HepG2 (cell line): Measurements from ENCODE around the gene CTU2. TPM values are rescaled to one million over a fixed set of nuclear protein-coding genes. Genes with fewer than 3 reads are reported as not detected.
A peak's percentile ranks its signal among the peaks of the same experiment; 100 is the strongest.

Source experiments
- ELK4 ChIP-seq: sonication (generic); formaldehyde crosslinking; IDR thresholded peaks from 2 replicates; pipeline ENCODE4 v1.9.0; 2021; ENCODE audit warnings: missing genetic modification reagents, borderline replicate concordance
- HES4 ChIP-seq: sonication (generic); formaldehyde crosslinking; IDR thresholded peaks from 2 replicates; pipeline ENCODE4 v1.9.0; 2021; ENCODE audit warnings: mild to moderate bottlenecking, missing genetic modification reagents, borderline replicate concordance
- HIC2 ChIP-seq: sonication (generic); formaldehyde crosslinking; IDR thresholded peaks from 2 replicates; pipeline ENCODE4 v1.9.0; 2022; ENCODE audit warnings: low read depth, missing genetic modification reagents
- HNRNPLL ChIP-seq: fragments of 200-400 bp; formaldehyde crosslinking; IDR thresholded peaks from 2 replicates; pipeline ENCODE4 v1.6.1; 2017; ENCODE audit warnings: mild to moderate bottlenecking, low read depth, low read length; ENCODE audit not compliant: poor library complexity, severe bottlenecking
- HOXA3 ChIP-seq: sonication (generic); formaldehyde crosslinking; IDR thresholded peaks from 2 replicates; pipeline ENCODE4 v1.5.0; 2020; ENCODE audit warnings: missing genetic modification reagents
- HOXD1 ChIP-seq: sonication (generic); formaldehyde crosslinking; IDR thresholded peaks from 2 replicates; pipeline ENCODE4 v1.5.0; 2020; ENCODE audit warnings: missing genetic modification reagents
- MEIS1 ChIP-seq: sonication (generic); formaldehyde crosslinking; IDR thresholded peaks from 2 replicates; pipeline ENCODE4 v1.9.0; 2021; ENCODE audit warnings: mild to moderate bottlenecking, missing genetic modification reagents, moderate library complexity, borderline replicate concordance
- NAIF1 ChIP-seq: sonication (generic); formaldehyde crosslinking; IDR thresholded peaks from 2 replicates; pipeline ENCODE4 v1.5.0; 2020; ENCODE audit warnings: mild to moderate bottlenecking, missing genetic modification reagents, borderline replicate concordance
- NCOA1 ChIP-seq: sonication (generic); formaldehyde crosslinking; IDR thresholded peaks from 2 replicates; pipeline ENCODE4 v1.9.0; 2021; ENCODE audit warnings: missing genetic modification reagents
- NR2F1 ChIP-seq, 2 experiments: fragments of 450-650 bp in 1 of 2; formaldehyde crosslinking in 1 of 2; IDR thresholded peaks; 2 replicates each; pipeline versions ENCODE4 v1.5.0 to v1.6.1; 2016 to 2020; ENCODE audit warnings: mild to moderate bottlenecking in 1 of 2, missing compliant biosample characterization in 1 of 2, missing genetic modification reagents in 1 of 2, moderate library complexity in 1 of 2
- PLRG1 ChIP-seq: fragments of 450-650 bp; conservative IDR thresholded peaks from 2 replicates; pipeline ENCODE4 v1.6.1; 2016
- ZBTB3 ChIP-seq: sonication (generic); formaldehyde crosslinking; IDR thresholded peaks from 2 replicates; pipeline ENCODE4 v1.4.0; 2020; ENCODE audit warnings: low read depth, mild to moderate bottlenecking, moderate library complexity, missing genetic modification reagents, borderline replicate concordance
- ZBTB4 ChIP-seq: sonication (generic); formaldehyde crosslinking; IDR thresholded peaks from 2 replicates; pipeline ENCODE4 v1.4.0; 2020; ENCODE audit warnings: missing genetic modification reagents, mild to moderate bottlenecking, borderline replicate concordance
- ZNF143 ChIP-seq: sonication (generic); formaldehyde crosslinking; IDR thresholded peaks from 2 replicates; pipeline ENCODE4 v1.4.0; 2020; ENCODE audit warnings: missing genetic modification reagents
- ZNF260 ChIP-seq: sonication (generic); formaldehyde crosslinking; IDR thresholded peaks from 2 replicates; pipeline ENCODE4 v1.4.0; 2020; ENCODE audit warnings: missing genetic modification reagents, low read depth, mild to moderate bottlenecking, borderline replicate concordance
- ZNF501 ChIP-seq: sonication (generic); formaldehyde crosslinking; IDR thresholded peaks from 2 replicates; pipeline ENCODE4 v1.5.1; 2020; ENCODE audit warnings: mild to moderate bottlenecking, moderate library complexity, missing genetic modification reagents
- ZNF580 ChIP-seq: IDR thresholded peaks from 2 replicates; pipeline ENCODE4 v1.6.1; 2016; ENCODE audit warnings: low read depth, borderline replicate concordance
- ZNF589 ChIP-seq: sonication (generic); formaldehyde crosslinking; conservative IDR thresholded peaks from 2 replicates; pipeline ENCODE4 v1.8.0; 2022; ENCODE audit warnings: mild to moderate bottlenecking, moderate library complexity, missing genetic modification reagents
- ZNF839 ChIP-seq: sonication (generic); formaldehyde crosslinking; IDR thresholded peaks from 2 replicates; pipeline ENCODE4 v1.4.0; 2020; ENCODE audit warnings: missing genetic modification reagents, mild to moderate bottlenecking, borderline replicate concordance
- ZNF878 ChIP-seq: sonication (generic); formaldehyde crosslinking; IDR thresholded peaks from 2 replicates; pipeline ENCODE4 v1.8.1; 2023; ENCODE audit warnings: mild to moderate bottlenecking, missing genetic modification reagents, moderate library complexity
- polyA plus RNA-seq, 8 experiments: library from polyadenylated mRNA; depleted of rRNA in 3 of 8; stranded (reverse) in 7 of 8; unstranded in 1 of 8; fragments of >200 nt; fragmentation: Illumina TruSeq in 4 of 8; extraction: Trizol in 4 of 8; gene quantifications; 2 replicates each; pipeline versions ENCODE4 v1.2.1 to v1.2.3, GENCODE V29; 2011 to 2016; ENCODE audit warnings: low read depth in 4 of 8, missing spikeins in 1 of 8, mixed read lengths in 1 of 8; ENCODE audit not compliant: insufficient read depth in 1 of 8
- total RNA-seq, 5 experiments: library from RNA; depleted of rRNA; stranded (reverse); fragments of >200 nt; fragmentation: Illumina TruSeq; extraction: Trizol; gene quantifications; 2 replicates each; pipeline ENCODE4 v1.2.3, GENCODE V29; 2016; ENCODE audit warnings: low read depth in 1 of 5

CTU2 gene
- total and polyA plus RNA-seq, 2 of the 13 experiments (the other 11 are each of a cell fraction or from before 2014, with no cell fraction given) = 13.3 to 21.9 TPM

GRCh38 chr16:88659160-88659559, 47.1 kb upstream of the CTU2 start (continued):
- TF ChIP-seq ZBTB4 (peak; percentile 79; the same call in 1 of the 2 replicates), ELK4 (CRISPR knock-in tag) (no peak), NR2F1 (CRISPR knock-in tag; IDR thresholded peaks at IDR 0.05) (no peak), ZBTB3 (CRISPR knock-in tag) (no peak), NCOA1 (CRISPR knock-in tag) (no peak), MEIS1 (CRISPR knock-in tag) (no peak), ZNF501 (CRISPR knock-in tag) (no peak), HOXD1 (no peak), ZNF260 (CRISPR knock-in tag) (no peak), HOXA3 (peak; percentile 25; the same call in 1 of the 2 replicates), ZNF143 (CRISPR knock-in tag) (no peak), ZNF580 (CRISPR knock-in tag) (no peak), ZNF589 (CRISPR knock-in tag) (no peak), NAIF1 (no peak), PLRG1 (no peak), HNRNPLL (peak; percentile 20), HIC2 (CRISPR knock-in tag) (no peak), HES4 (CRISPR knock-in tag) (no peak), ZNF839 (CRISPR knock-in tag) (0 out of 2 replicates have a peak, but pooled peaks have one; percentile 41), ZNF878 (CRISPR knock-in tag) (no peak)
